ENCODE data around the gene PRKCQ.

- no peak for TF ChIP-seq CTCF (IDR thresholded peaks at IDR 0.05)
- no peak for TF ChIP-seq EP300 (IDR thresholded peaks at IDR 0.05)
Measured at GRCh38 chr10:6458814-6459213, 121.3 kb downstream of the PRKCQ start.

Measured in tibial nerve (tissue), 4 donors.